CD14-positive monocyte (primary cell): ENCODE data around the gene URGCP. TPM values are rescaled to one million over a fixed set of nuclear protein-coding genes. Genes with fewer than 3 reads are reported as not detected.

Experiments used
- DNase-seq, 3 donors: peaks; one replicate each; pipeline ENCODE4 v3.0.0-alpha.2; 2011 to 2022
- H2AFZ ChIP-seq: 2 replicates; pipeline ENCODE4 v1.6.0; 2012; ENCODE audit warnings: mild to moderate bottlenecking, low read depth, low read length, inconsistent platforms; ENCODE audit not compliant: insufficient read depth, poor library complexity, severe bottlenecking
- H3K27ac ChIP-seq, 2 donors: 1 replicate in 1 of 2; 2 replicates in 1 of 2; pipeline ENCODE4 v1.5.1; 2012 to 2013; ENCODE audit warnings: low read length in 2 of 2, control low read depth in 1 of 2, inconsistent platforms in 1 of 2, low read depth in 1 of 2, mild to moderate bottlenecking in 1 of 2
- H3K27me3 ChIP-seq, 2 donors: one replicate each; pipeline versions ENCODE4 v1.6.0 to v1.6.1; 2011 to 2013; ENCODE audit warnings: low read length in 2 of 2; ENCODE audit not compliant: control insufficient read depth in 2 of 2, insufficient read depth in 2 of 2
- H3K36me3 ChIP-seq, 2 donors: replicated peaks in 1 of 2; 1 replicate in 1 of 2; 2 replicates in 1 of 2; pipeline versions ENCODE4 v1.5.1 to v1.6.1; 2012 to 2013; ENCODE audit warnings: low read length in 2 of 2, control low read depth in 1 of 2, inconsistent platforms in 1 of 2, mild to moderate bottlenecking in 1 of 2; ENCODE audit not compliant: insufficient read depth in 2 of 2, control insufficient read depth in 1 of 2
- H3K4me1 ChIP-seq, 2 donors: 1 replicate in 1 of 2; 2 replicates in 1 of 2; pipeline versions ENCODE4 v1.5.1 to v1.6.1; 2012 to 2013; ENCODE audit warnings: low read length in 2 of 2, control low read depth in 1 of 2, inconsistent platforms in 1 of 2, mild to moderate bottlenecking in 1 of 2, moderate library complexity in 1 of 2; ENCODE audit not compliant: insufficient read depth in 2 of 2, control insufficient read depth in 1 of 2
- H3K4me2 ChIP-seq: replicated peaks from 2 replicates; pipeline ENCODE3; 2012; ENCODE audit warnings: low read length, moderate library complexity, mild to moderate bottlenecking; ENCODE audit not compliant: poor library complexity, severe bottlenecking; ENCODE audit errors: extremely low read depth
- H3K4me3 ChIP-seq, 3 experiments: fragments of 200-600 bp in 1 of 3; sonication (generic) in 1 of 3; replicated peaks in 1 of 3; 1 replicate in 2 of 3; 2 replicates in 1 of 3; pipeline ENCODE4 v1.5.1; 2011 to 2013; ENCODE audit warnings: low read length in 3 of 3, mild to moderate bottlenecking in 3 of 3, control low read depth in 2 of 3, low read depth in 2 of 3, inconsistent platforms in 1 of 3, moderate library complexity in 1 of 3
- H3K79me2 ChIP-seq: 2 replicates; pipeline ENCODE4 v1.6.0; 2012; ENCODE audit warnings: mild to moderate bottlenecking, control low read depth, inconsistent platforms, low read length, moderate library complexity; ENCODE audit not compliant: insufficient read depth
- H3K9ac ChIP-seq: 2 replicates; pipeline ENCODE4 v1.6.0; 2017; ENCODE audit warnings: low read length, mild to moderate bottlenecking; ENCODE audit not compliant: insufficient read depth, poor library complexity, severe bottlenecking
- H3K9me3 ChIP-seq, 2 donors: replicated peaks in 1 of 2; 1 replicate in 1 of 2; 2 replicates in 1 of 2; pipeline versions ENCODE4 v1.5.1 to v1.6.1; 2012 to 2013; ENCODE audit warnings: low read length in 2 of 2, control low read depth in 1 of 2; ENCODE audit not compliant: control insufficient read depth in 1 of 2, insufficient read depth in 1 of 2
- H4K20me1 ChIP-seq: 2 replicates; pipeline ENCODE4 v1.6.0; 2012; ENCODE audit warnings: mild to moderate bottlenecking, low read length, control low read depth, moderate library complexity; ENCODE audit not compliant: insufficient read depth
- H3K27ac Mint-ChIP-seq, 7 donors: one replicate each; pipeline ENCODE4 v1.8.0; 2020; ENCODE audit warnings: mild to moderate bottlenecking in 7 of 7, mixed read lengths in 7 of 7, moderate library complexity in 6 of 7, inconsistent platforms in 2 of 7
- H3K27me3 Mint-ChIP-seq, 3 donors: one replicate each; pipeline ENCODE4 v1.8.0; 2021 to 2022; ENCODE audit warnings: low read depth in 3 of 3, mild to moderate bottlenecking in 3 of 3, mixed read lengths in 3 of 3, moderate library complexity in 3 of 3, inconsistent platforms in 1 of 3
- H3K36me3 Mint-ChIP-seq, 2 donors: one replicate each; pipeline ENCODE4 v1.8.0; 2020; ENCODE audit warnings: mixed read lengths in 2 of 2, inconsistent platforms in 1 of 2, mild to moderate bottlenecking in 1 of 2
- H3K4me1 Mint-ChIP-seq: one replicate; pipeline ENCODE4 v1.8.0; 2020; ENCODE audit warnings: mild to moderate bottlenecking, mixed read lengths
- H3K4me3 Mint-ChIP-seq, 2 donors: one replicate each; pipeline ENCODE4 v1.8.0; 2020; ENCODE audit warnings: mild to moderate bottlenecking in 2 of 2, mixed read lengths in 2 of 2, moderate library complexity in 1 of 2
- H3K9me3 Mint-ChIP-seq, 7 donors: one replicate each; pipeline ENCODE4 v1.8.0; 2020 to 2022; ENCODE audit warnings: mixed read lengths in 7 of 7, mild to moderate bottlenecking in 6 of 7, moderate library complexity in 6 of 7, inconsistent platforms in 2 of 7
- WGBS: methylation state at CpG from one replicate; pipeline ENCODE4 v1.1.5; 2013; ENCODE audit warnings: missing lambda C conversion rate; ENCODE audit not compliant: insufficient coverage; 5-methylcytosine and 5-hydroxymethylcytosine counted together
- intact Hi-C, 2 donors: fragments of 100-400 bp; cut with micrococcal nuclease; formaldehyde crosslinking; loops; one replicate each; pipeline versions ENCODE4 v1.15.0 to v1.15.1; 2023
- polyA plus RNA-seq, 3 donors: library from polyadenylated mRNA; depleted of rRNA in 1 of 3; unstranded in 2 of 3; stranded (reverse) in 1 of 3; fragments of 300-500 nt in 2 of 3; fragments of >200 nt in 1 of 3; fragmentation: Illumina TruSeq in 2 of 3; gene quantifications; 1 replicate in 2 of 3; 2 replicates in 1 of 3; pipeline ENCODE4 v1.2.3, GENCODE V29; 2012 to 2021
- TF ChIP-seq, protein P1 (sequence below): fragments of 200-600 bp; IDR thresholded peaks from one replicate; pipeline ENCODE4 v1.8.0; 2022; ENCODE audit warnings: antibody characterized with exemption, mild to moderate bottlenecking

URGCP gene
- polyA plus RNA-seq, 3 donors, result 5.7 to 6.8 (median 5.9) TPM

DNA sequence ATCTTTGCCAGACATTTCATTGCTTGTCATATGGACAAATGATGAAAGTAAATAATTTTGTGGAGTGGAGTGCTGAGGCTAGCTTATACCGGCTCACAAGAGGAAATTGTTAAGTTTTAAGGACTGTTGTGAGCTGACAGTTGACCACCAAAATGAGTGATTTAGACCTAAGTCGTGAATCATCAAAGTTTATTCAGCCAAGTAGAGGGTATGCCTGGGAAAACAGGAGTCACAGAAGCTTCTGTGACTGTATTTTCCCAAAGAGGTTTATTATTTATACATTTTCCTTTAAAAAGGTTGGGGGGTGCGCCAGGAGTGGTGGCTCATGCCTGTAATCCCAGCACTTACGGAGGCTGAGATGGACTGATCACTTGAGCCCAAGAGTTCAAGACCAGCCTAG lies 58.9 kb downstream of the URGCP start:
- Histone ChIP-seq H3K27ac (no peak overlapping the region), H3K4me1 (no peaks in the 10 kb centered on the region), H3K4me3 (no peak overlapping the region), H3K9ac (no peak overlapping the region), H4K20me1 (no peaks in the 10 kb centered on the region), H3K36me3 (no peaks in the 10 kb centered on the region), H3K79me2 (no peaks in the 10 kb centered on the region), H2AFZ (no peak overlapping the region), H3K4me2 (no peak overlapping the region), H3K27me3 (peaks cover 0 to 5% of the 10 kb centered on the region in 2 donors), H3K9me3 (no peaks in the 10 kb centered on the region)
- peaks cover 21 to 24% (median 24%) of the 10 kb centered on the region in 3 donors for H3K27me3 Mint-ChIP-seq
- H3K4me1 Mint-ChIP-seq, result peaks cover 3% of the 10 kb centered on the region
- intact Hi-C loops, result no loop called here
- WGBS, result 0% methylated on average over 1 of the region's 4 CpGs
- H3K9me3 Mint-ChIP-seq, result peaks cover 0 to 4% (median 0%) of the 10 kb centered on the region in 7 donors
- H3K4me3 Mint-ChIP-seq, result no peak overlapping the region
- no peaks in the 10 kb centered on the region for H3K36me3 Mint-ChIP-seq
- H3K27ac Mint-ChIP-seq, result no peak overlapping the region
- TF ChIP-seq, protein P1, sequence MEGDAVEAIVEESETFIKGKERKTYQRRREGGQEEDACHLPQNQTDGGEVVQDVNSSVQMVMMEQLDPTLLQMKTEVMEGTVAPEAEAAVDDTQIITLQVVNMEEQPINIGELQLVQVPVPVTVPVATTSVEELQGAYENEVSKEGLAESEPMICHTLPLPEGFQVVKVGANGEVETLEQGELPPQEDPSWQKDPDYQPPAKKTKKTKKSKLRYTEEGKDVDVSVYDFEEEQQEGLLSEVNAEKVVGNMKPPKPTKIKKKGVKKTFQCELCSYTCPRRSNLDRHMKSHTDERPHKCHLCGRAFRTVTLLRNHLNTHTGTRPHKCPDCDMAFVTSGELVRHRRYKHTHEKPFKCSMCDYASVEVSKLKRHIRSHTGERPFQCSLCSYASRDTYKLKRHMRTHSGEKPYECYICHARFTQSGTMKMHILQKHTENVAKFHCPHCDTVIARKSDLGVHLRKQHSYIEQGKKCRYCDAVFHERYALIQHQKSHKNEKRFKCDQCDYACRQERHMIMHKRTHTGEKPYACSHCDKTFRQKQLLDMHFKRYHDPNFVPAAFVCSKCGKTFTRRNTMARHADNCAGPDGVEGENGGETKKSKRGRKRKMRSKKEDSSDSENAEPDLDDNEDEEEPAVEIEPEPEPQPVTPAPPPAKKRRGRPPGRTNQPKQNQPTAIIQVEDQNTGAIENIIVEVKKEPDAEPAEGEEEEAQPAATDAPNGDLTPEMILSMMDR, result no peak
- DNase-seq, result no peak

DNA sequence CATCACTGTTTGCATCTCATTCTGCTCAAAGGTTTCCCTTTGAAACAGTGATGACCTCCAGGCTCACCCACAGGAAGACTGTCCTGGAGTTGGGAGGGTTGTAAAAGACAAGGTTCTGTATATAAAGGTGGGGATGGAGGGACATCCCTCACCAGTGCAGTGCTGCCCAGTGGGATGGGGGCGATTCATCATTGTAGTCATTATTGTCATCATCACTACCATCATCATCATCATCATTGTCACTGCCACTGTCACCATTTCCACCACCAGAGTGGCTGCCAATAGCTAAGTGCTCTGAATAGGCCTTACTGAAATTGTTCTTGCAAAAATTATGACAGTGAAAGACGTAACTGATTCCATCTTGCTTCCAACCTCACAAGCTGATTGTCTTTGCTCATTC lies 61.7 kb downstream of the URGCP start:
- H3K27ac ChIP-seq, result no peak overlapping the region

More for the DNA sequence above, 61.7 kb downstream of the URGCP start:
- Mint-ChIP-seq H3K27me3 (peaks cover 14 to 29% (median 16%) of the 10 kb centered on the region in 3 donors), H3K36me3 (no peaks in the 10 kb centered on the region), H3K27ac (no peak overlapping the region), H3K9me3 (no peaks in the 10 kb centered on the region), H3K4me1 (no peaks in the 10 kb centered on the region), H3K4me3 (no peak overlapping the region)
- H3K27me3 ChIP-seq, result peaks cover 0 to 8% of the 10 kb centered on the region in 2 donors
- no peak overlapping the region for H3K4me2 ChIP-seq
- H3K4me1 ChIP-seq, result no peaks in the 10 kb centered on the region
- H3K36me3 ChIP-seq, result no peaks in the 10 kb centered on the region
- H2AFZ ChIP-seq, result no peak overlapping the region
- no peaks in the 10 kb centered on the region for H3K9me3 ChIP-seq
- H3K4me3 ChIP-seq, result no peak overlapping the region
- H3K9ac ChIP-seq, result no peak overlapping the region
- no peaks in the 10 kb centered on the region for H4K20me1 ChIP-seq
- intact Hi-C loops, result no loop called here
- WGBS, result 80% methylated on average over 1 of the region's 2 CpGs
- H3K79me2 ChIP-seq, result no peaks in the 10 kb centered on the region
- TF ChIP-seq, protein P1, result no peak
- peak in 1 of 3 donors; percentile 10 for DNase-seq
